Measurements from ENCODE around the gene LGR5. TPM values are rescaled to one million over a fixed set of nuclear protein-coding genes. Genes with fewer than 3 reads are reported as not detected.

LGR5 gene
- total and polyA plus RNA-seq, 9 of the 15 experiments (the other 6 are each of a cell fraction or from before 2014, with no cell fraction given), result not detected

- no peak overlapping the region for H3K4me2 ChIP-seq (ENCODE audit: insufficient read depth, low read length)
- POLR2A ChIA-PET, result no interaction called here
- H3K9me1 ChIP-seq (ENCODE audit: control insufficient read depth, insufficient read depth, low read length), result no peaks in the 10 kb centered on the region
- in situ Hi-C loops (cut with MboI) (no loop called here), intact Hi-C loops (cut with micrococcal nuclease) (no loop called here)
- DNase-seq (ENCODE audit: extremely low read depth in 1 of 4, low spot score in 3 of 4) (no peak), ATAC-seq (no peak), FAIRE-seq (no peak)
- H3K36me3 ChIP-seq (ENCODE audit: control insufficient read depth, insufficient read depth, low read length), result no peaks in the 10 kb centered on the region
- H3K9me3 ChIP-seq (replicated peaks; ENCODE audit: control insufficient read depth, insufficient read depth, low read depth, low read length), result no peaks in the 10 kb centered on the region
- peaks cover 0 to 5% of the 10 kb centered on the region in 2 experiments; a peak in 2 of 5 replicates for H3K27me3 ChIP-seq (ENCODE audit: control insufficient read depth in 2 of 2, insufficient read depth in 2 of 2, low read length in 2 of 2)
- BruUV-seq (replicated peaks), result no TSS peak
- H3K4me3 ChIP-seq, result no peak overlapping the region
- no peak overlapping the region for H2AFZ ChIP-seq (ENCODE audit: low read depth, low read length)
- TF ChIP-seq FOXP1 (CRISPR knock-in tag; IDR thresholded peaks at IDR 0.05) (no peak), MAFG (tag; conservative IDR thresholded peaks at IDR 0.05) (no peak), CCNT2 (IDR thresholded peaks at IDR 0.05; ENCODE audit: borderline replicate concordance, extremely low read depth, insufficient read length, low read depth, low read length) (no peak), GABPB2 (CRISPR knock-in tag; conservative IDR thresholded peaks at IDR 0.05) (no peak), ZNF717 (CRISPR knock-in tag; IDR thresholded peaks at IDR 0.05) (no peak)
- no peaks in the 10 kb centered on the region for H3K79me2 ChIP-seq (ENCODE audit: control insufficient read depth, insufficient read depth, low read length)
- H3K27ac ChIP-seq (ENCODE audit: extremely low read depth, low read depth, low read length), result no peak overlapping the region
- no peak overlapping the region for H3K9ac ChIP-seq (ENCODE audit: insufficient read depth in 1 of 2, low read depth in 2 of 2, low read length in 2 of 2)
- no peaks in the 10 kb centered on the region for H3K4me1 ChIP-seq (replicated peaks in 1 of 2; ENCODE audit: control insufficient read depth in 2 of 2, insufficient read depth in 2 of 2, low read length in 2 of 2)
- H4K20me1 ChIP-seq (replicated peaks; ENCODE audit: control insufficient read depth, insufficient read depth, low read length), result no peaks in the 10 kb centered on the region
- CTCF ChIA-PET (ENCODE audit: low intra/inter-chr PET ratio), result no interaction called here
- WGBS (ENCODE audit: insufficient coverage, low coverage, missing lambda C conversion rate), result 0% methylated on average over 2 of the region's 2 CpGs
Observed at GRCh38 chr12:71536279-71536938, 96.8 kb downstream of the LGR5 start.

Data from K562 (cell line).